Measurements from ENCODE around the gene DCAF16. TPM values are rescaled to one million over a fixed set of nuclear protein-coding genes. Genes with fewer than 3 reads are reported as not detected.

Gene DCAF16
- total RNA-seq, 2 donors from 2014 or later, result 12.9 to 31.1 TPM

- no peak for DNase-seq (ENCODE audit: low spot score)
- peaks cover 16 to 25% of the 10 kb centered on the region in 2 donors for H3K4me1 ChIP-seq (ENCODE audit: control insufficient read depth in 1 of 2, low read depth in 2 of 2)
- no peak for TF ChIP-seq CTCF (IDR thresholded peaks at IDR 0.05)
- H3K36me3 ChIP-seq, result no peaks in the 10 kb centered on the region
- no peak overlapping the region for H3K27ac ChIP-seq
- no peaks in the 10 kb centered on the region for H3K9me3 ChIP-seq
- no peak for ATAC-seq (ENCODE audit: insufficient number of reproducible peaks, low FRiP score, low read depth)
- H3K4me3 ChIP-seq, result no peak overlapping the region
- no peaks in the 10 kb centered on the region for H3K27me3 ChIP-seq (replicated peaks; ENCODE audit: insufficient read depth)
Observed at GRCh38 chr4:17812801-17813200, 2.2 kb upstream of the DCAF16 start.

GRCh38 chr4:17812125-17812524 lies 1.6 kb upstream of the DCAF16 start:
- DNase-seq (ENCODE audit: low spot score), result no peak
- Histone ChIP-seq H3K27ac (no peak overlapping the region), H3K4me1 (ENCODE audit: control insufficient read depth in 1 of 2, low read depth in 2 of 2) (peaks cover 23 to 32% of the 10 kb centered on the region in 2 donors), H3K9me3 (no peaks in the 10 kb centered on the region), H3K4me3 (no peak overlapping the region), H3K27me3 (replicated peaks; ENCODE audit: insufficient read depth) (no peaks in the 10 kb centered on the region), H3K36me3 (no peaks in the 10 kb centered on the region)
- ATAC-seq (ENCODE audit: insufficient number of reproducible peaks, low FRiP score, low read depth), result no peak
- no peak for TF ChIP-seq CTCF (IDR thresholded peaks at IDR 0.05)

GRCh38 chr4:17811078-17811603 lies 584 bp upstream of the DCAF16 start:
- no peak for TF ChIP-seq CTCF (IDR thresholded peaks at IDR 0.05)
- Histone ChIP-seq H3K27me3 (replicated peaks; ENCODE audit: insufficient read depth) (no peaks in the 10 kb centered on the region), H3K27ac (no peak overlapping the region), H3K4me1 (ENCODE audit: control insufficient read depth in 1 of 2, low read depth in 2 of 2) (peaks cover 26 to 42% of the 10 kb centered on the region in 2 donors), H3K4me3 (peak overlapping the region; percentile 92), H3K36me3 (no peaks in the 10 kb centered on the region), H3K9me3 (no peaks in the 10 kb centered on the region)
- no peak for DNase-seq (ENCODE audit: low spot score)
- ATAC-seq (ENCODE audit: insufficient number of reproducible peaks, low FRiP score, low read depth), result no peak

- no peaks in the 10 kb centered on the region for H3K27me3 ChIP-seq (replicated peaks; ENCODE audit: insufficient read depth)
- DNase-seq (ENCODE audit: low spot score), result no peak
- H3K27ac ChIP-seq, result peak overlapping the region; percentile 94 to 96
Observed at GRCh38 chr4:17809667-17810066, 890 bp downstream of the DCAF16 start.

GRCh38 chr4:17807446-17807845 lies 3.1 kb downstream of the DCAF16 start:
- ATAC-seq (ENCODE audit: insufficient number of reproducible peaks, low FRiP score, low read depth) (no peak), DNase-seq (ENCODE audit: low spot score) (no peak)

More at GRCh38 chr4:17809667-17810066, 890 bp downstream of the DCAF16 start:
- no peaks in the 10 kb centered on the region for H3K36me3 ChIP-seq
- H3K9me3 ChIP-seq, result no peaks in the 10 kb centered on the region
- no peak for ATAC-seq (ENCODE audit: insufficient number of reproducible peaks, low FRiP score, low read depth)
- no peak for TF ChIP-seq CTCF (IDR thresholded peaks at IDR 0.05)
- peak overlapping the region; percentile 92 for H3K4me3 ChIP-seq
- H3K4me1 ChIP-seq (ENCODE audit: control insufficient read depth in 1 of 2, low read depth in 2 of 2), result peaks cover 26 to 48% of the 10 kb centered on the region in 2 donors

More at GRCh38 chr4:17807446-17807845, 3.1 kb downstream of the DCAF16 start:
- Histone ChIP-seq H3K36me3 (peaks cover 17% of the 10 kb centered on the region), H3K27ac (no peak overlapping the region), H3K4me1 (ENCODE audit: control insufficient read depth in 1 of 2, low read depth in 2 of 2) (peaks cover 26 to 48% of the 10 kb centered on the region in 2 donors), H3K27me3 (replicated peaks; ENCODE audit: insufficient read depth) (no peaks in the 10 kb centered on the region), H3K4me3 (peak overlapping the region; percentile 92), H3K9me3 (no peaks in the 10 kb centered on the region)
- no peak for TF ChIP-seq CTCF (IDR thresholded peaks at IDR 0.05)

Measured in thoracic aorta (tissue), 2 donors.